ENCODE results near the gene SORCS2. TPM values are rescaled to one million over a fixed set of nuclear protein-coding genes. Genes with fewer than 3 reads are reported as not detected.

Gene SORCS2
- polyA plus RNA-seq, 1 donor from 2014 or later: 1.0 TPM

GRCh38 chr4:7546809-7547367 is 354.6 kb downstream of the SORCS2 start:
- Histone ChIP-seq H2AFZ (ENCODE audit: low read depth, low read length) (no peak overlapping the region), H3K9me3 (ENCODE audit: low read length) (peaks cover 2% of the 10 kb centered on the region), H3K27me3 (ENCODE audit: insufficient read depth, low read depth, low read length) (no peaks in the 10 kb centered on the region), H3K4me2 (ENCODE audit: low read length) (no peak overlapping the region), H3K27ac (ENCODE audit: low read length) (no peak overlapping the region), H3K36me3 (ENCODE audit: insufficient read depth, low read length) (no peaks in the 10 kb centered on the region), H3F3A (ENCODE audit: insufficient read depth, low read length, poor library complexity, severe bottlenecking) (no peaks in the 10 kb centered on the region), H3K4me3 (ENCODE audit: low read length) (no peak overlapping the region), H3K9ac (ENCODE audit: low read length) (no peak overlapping the region), H3K79me2 (replicated peaks; ENCODE audit: insufficient read depth, low read length) (no peaks in the 10 kb centered on the region), H3K9me2 (ENCODE audit: insufficient read depth, low read length) (no peaks in the 10 kb centered on the region), H4K20me1 (ENCODE audit: insufficient read depth) (no peaks in the 10 kb centered on the region)
- TF ChIP-seq EZH2 (IDR thresholded peaks at IDR 0.05; ENCODE audit: borderline replicate concordance, insufficient read depth, low read length, poor library complexity, severe bottlenecking) (no peak), CTCF (IDR thresholded peaks at IDR 0.05; ENCODE audit: poor library complexity, severe bottlenecking) (no peak), RAD21 (conservative IDR thresholded peaks at IDR 0.05) (no peak), EP300 (conservative IDR thresholded peaks at IDR 0.05; ENCODE audit: poor library complexity, severe bottlenecking) (no peak), REST (IDR thresholded peaks at IDR 0.05; ENCODE audit: borderline replicate concordance) (no peak), POLR2AphosphoS5 (IDR thresholded peaks at IDR 0.05) (no peak), MXI1 (conservative IDR thresholded peaks at IDR 0.05; ENCODE audit: poor library complexity, severe bottlenecking) (no peak), SMC3 (conservative IDR thresholded peaks at IDR 0.05; ENCODE audit: poor library complexity) (no peak), TAF1 (IDR thresholded peaks at IDR 0.05; ENCODE audit: low read depth) (no peak)

GRCh38 chr4:7547368-7548040 is 355.2 kb downstream of the SORCS2 start:
- Histone ChIP-seq H3K4me3 (ENCODE audit: low read length) (no peak overlapping the region), H3K27me3 (ENCODE audit: insufficient read depth, low read depth, low read length) (no peaks in the 10 kb centered on the region), H3K36me3 (ENCODE audit: insufficient read depth, low read length) (no peaks in the 10 kb centered on the region), H4K20me1 (ENCODE audit: insufficient read depth) (no peaks in the 10 kb centered on the region), H3K9me3 (ENCODE audit: low read length) (peaks cover 6% of the 10 kb centered on the region), H3K27ac (ENCODE audit: low read length) (no peak overlapping the region), H3K9me2 (ENCODE audit: insufficient read depth, low read length) (no peaks in the 10 kb centered on the region), H3K9ac (ENCODE audit: low read length) (no peak overlapping the region), H2AFZ (ENCODE audit: low read depth, low read length) (no peak overlapping the region), H3F3A (ENCODE audit: insufficient read depth, low read length, poor library complexity, severe bottlenecking) (no peaks in the 10 kb centered on the region), H3K4me2 (ENCODE audit: low read length) (no peak overlapping the region), H3K79me2 (replicated peaks; ENCODE audit: insufficient read depth, low read length) (no peaks in the 10 kb centered on the region)
- TF ChIP-seq CTCF (IDR thresholded peaks at IDR 0.05; ENCODE audit: poor library complexity, severe bottlenecking) (no peak), TAF1 (IDR thresholded peaks at IDR 0.05; ENCODE audit: low read depth) (no peak), REST (IDR thresholded peaks at IDR 0.05; ENCODE audit: borderline replicate concordance) (no peak), MXI1 (conservative IDR thresholded peaks at IDR 0.05; ENCODE audit: poor library complexity, severe bottlenecking) (no peak), EZH2 (IDR thresholded peaks at IDR 0.05; ENCODE audit: borderline replicate concordance, insufficient read depth, low read length, poor library complexity, severe bottlenecking) (no peak), SMC3 (conservative IDR thresholded peaks at IDR 0.05; ENCODE audit: poor library complexity) (no peak), RAD21 (conservative IDR thresholded peaks at IDR 0.05) (no peak), EP300 (conservative IDR thresholded peaks at IDR 0.05; ENCODE audit: poor library complexity, severe bottlenecking) (no peak), POLR2AphosphoS5 (IDR thresholded peaks at IDR 0.05) (no peak)

All from neural cell (in vitro differentiated cells).